Measurements from ENCODE around the gene BTBD2. TPM values are rescaled to one million over a fixed set of nuclear protein-coding genes. Genes with fewer than 3 reads are reported as not detected.
A peak's percentile ranks its signal among the peaks of the same experiment; 100 is the strongest.
"Not testable (repeated sequence)": the region's sequence is repeated elsewhere in the genome, so short reads cannot be mapped to it uniquely, and the experiment has no call there.

Gene BTBD2
- total RNA-seq, 4 donors from 2014 or later, result 57.8 to 114 (median 76.0) TPM

DNA sequence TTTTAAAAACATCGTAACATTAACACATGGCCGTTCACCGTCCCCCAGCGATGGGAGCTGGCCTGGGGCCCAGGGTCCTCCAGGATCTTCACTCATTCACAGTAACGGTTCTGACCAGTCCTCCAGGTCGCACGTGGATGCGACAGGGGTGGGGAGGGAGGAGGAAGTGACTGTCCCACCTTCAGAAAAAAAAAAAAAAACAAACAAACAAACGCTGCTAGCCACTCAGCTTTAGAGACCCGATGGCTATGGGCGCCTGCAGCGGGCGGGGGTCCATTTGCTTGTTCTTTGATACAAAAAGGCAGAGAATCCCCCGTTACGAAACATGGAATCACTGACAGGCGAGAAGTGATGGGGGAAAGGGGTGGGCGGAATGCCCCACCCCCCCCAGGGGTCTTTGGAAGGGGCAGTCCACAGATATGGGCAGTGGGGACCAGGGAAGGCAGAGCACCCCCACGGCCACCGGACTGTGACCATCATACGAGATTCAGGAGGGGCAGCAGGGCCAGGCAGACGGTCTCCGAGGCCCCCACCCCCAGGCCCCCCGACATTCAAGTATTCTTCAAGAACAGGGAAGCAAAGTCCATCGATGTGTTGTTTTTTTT, 22.2 kb upstream of the BTBD2 start:
- Histone ChIP-seq H3K9me3 (peaks cover 0 to 8% (median 3%) of the 10 kb centered on the region in 4 donors), H3K36me3 (peaks cover 0 to 44% (median 0%) of the 10 kb centered on the region in 3 donors), H3K4me1 (peaks cover 6 to 45% (median 20%) of the 10 kb centered on the region in 4 donors), H3K4me3 (no peak overlapping the region), H3K27ac (no peak overlapping the region), H3K27me3 (no peaks in the 10 kb centered on the region)
- peak in 1 of 3 donors; percentile 48 for DNase-seq
- TF ChIP-seq POLR2A (IDR thresholded peaks at IDR 0.05), result no peak
- TF ChIP-seq, protein P1, sequence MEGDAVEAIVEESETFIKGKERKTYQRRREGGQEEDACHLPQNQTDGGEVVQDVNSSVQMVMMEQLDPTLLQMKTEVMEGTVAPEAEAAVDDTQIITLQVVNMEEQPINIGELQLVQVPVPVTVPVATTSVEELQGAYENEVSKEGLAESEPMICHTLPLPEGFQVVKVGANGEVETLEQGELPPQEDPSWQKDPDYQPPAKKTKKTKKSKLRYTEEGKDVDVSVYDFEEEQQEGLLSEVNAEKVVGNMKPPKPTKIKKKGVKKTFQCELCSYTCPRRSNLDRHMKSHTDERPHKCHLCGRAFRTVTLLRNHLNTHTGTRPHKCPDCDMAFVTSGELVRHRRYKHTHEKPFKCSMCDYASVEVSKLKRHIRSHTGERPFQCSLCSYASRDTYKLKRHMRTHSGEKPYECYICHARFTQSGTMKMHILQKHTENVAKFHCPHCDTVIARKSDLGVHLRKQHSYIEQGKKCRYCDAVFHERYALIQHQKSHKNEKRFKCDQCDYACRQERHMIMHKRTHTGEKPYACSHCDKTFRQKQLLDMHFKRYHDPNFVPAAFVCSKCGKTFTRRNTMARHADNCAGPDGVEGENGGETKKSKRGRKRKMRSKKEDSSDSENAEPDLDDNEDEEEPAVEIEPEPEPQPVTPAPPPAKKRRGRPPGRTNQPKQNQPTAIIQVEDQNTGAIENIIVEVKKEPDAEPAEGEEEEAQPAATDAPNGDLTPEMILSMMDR (IDR thresholded peaks at IDR 0.05), result no peak

DNA sequence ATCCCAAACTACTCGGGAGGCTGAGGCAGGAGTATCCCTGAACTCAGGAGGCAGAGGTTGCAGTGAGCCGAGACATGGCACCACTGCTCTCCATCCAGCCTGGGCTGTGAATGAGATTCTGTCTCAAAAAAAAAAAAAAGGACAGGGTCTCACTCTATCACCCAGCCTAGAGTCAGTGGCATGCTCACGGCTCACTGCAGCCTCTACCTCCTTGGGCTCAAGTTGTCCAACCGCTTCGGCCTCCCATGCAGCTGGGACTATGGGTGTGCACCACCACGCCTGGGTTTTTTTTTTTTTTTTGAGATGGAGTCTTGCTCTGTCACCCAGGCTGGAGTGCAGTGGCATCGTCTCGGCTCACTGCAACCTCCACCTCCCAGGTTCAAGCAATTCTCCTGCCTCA, 20.9 kb upstream of the BTBD2 start:
- Histone ChIP-seq H3K27me3 (no peaks in the 10 kb centered on the region), H3K4me3 (no peak overlapping the region), H3K36me3 (peaks cover 0 to 38% (median 0%) of the 10 kb centered on the region in 3 donors), H3K9me3 (peaks cover 0 to 8% (median 3%) of the 10 kb centered on the region in 4 donors), H3K4me1 (peaks cover 8 to 48% (median 23%) of the 10 kb centered on the region in 4 donors), H3K27ac (no peak overlapping the region)
- DNase-seq, result no peak
- TF ChIP-seq, protein P1 (IDR thresholded peaks at IDR 0.05), result no peak
- no peak for TF ChIP-seq POLR2A (IDR thresholded peaks at IDR 0.05)

DNA sequence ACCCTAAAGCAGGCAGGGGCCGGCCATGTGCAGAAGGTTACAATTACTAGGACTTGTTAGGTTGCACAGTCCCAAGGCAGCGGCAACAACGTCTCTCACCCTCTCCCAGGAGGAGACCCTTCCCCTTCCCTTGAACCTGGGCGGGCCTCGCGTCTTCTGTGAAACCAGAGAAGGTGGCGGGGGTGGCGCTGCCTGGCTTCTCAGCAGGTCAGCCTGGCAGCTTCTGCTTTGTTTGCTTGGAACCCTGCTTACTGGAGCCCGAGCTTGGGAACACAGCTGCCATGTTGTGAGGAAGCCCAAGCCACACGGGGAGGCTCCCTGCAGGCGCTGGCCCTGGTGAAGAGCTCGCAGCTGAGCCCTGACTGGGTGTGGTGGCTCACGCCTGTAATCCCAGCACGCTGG, 20.1 kb upstream of the BTBD2 start:
- peak in 1 of 3 donors; percentile 45 for DNase-seq
- Histone ChIP-seq H3K4me1 (peaks cover 5 to 41% (median 18%) of the 10 kb centered on the region in 4 donors), H3K9me3 (peaks cover 0 to 8% (median 3%) of the 10 kb centered on the region in 4 donors)

DNA sequence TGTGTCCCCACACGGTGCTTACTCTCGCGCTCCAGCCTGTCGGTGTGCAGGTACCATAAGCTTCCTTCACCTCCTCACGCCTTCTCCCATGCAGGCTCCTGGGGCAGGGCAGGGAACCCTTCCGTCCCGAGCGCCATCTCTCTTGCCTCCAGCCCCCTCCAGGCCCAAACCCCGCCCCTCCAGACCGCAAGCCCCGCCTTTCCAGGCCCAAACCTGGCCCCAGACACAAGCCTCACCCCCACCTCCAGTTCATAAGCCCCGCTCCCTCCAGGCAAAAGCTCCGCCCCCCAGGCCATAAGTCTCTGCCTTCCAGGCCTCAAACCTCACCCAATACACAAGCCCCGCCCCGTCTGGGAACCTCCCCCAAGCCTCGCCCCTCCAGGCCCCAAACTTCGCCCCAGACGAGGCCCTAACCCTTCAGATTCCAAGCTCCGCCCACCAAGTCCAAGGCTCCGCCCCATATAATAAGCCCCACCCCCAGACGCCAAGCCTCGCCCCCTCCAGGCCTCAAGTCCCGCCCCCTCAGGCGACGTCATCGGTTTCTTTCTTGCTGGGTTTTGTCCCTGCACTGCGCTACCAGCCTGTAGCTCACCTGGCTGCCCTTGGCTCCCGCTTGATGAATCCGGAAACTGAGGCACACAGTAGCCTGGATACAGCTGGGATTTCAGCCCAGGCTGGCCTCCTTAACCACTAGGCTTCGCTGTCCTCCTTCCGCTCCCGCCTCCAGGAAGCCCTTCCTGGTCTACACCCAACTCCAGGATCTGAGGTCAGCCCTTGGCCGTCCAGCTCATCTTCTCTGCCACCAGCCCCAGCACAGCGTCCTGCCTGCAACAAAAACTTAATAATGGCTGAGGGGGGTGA, 19.4 kb upstream of the BTBD2 start:
- Histone ChIP-seq H3K27me3 (no peaks in the 10 kb centered on the region), H3K27ac (peak overlapping the region in 3 of 4 donors; percentile 45 to 97 (median 76)), H3K9me3 (peaks cover 0 to 8% (median 3%) of the 10 kb centered on the region in 4 donors), H3K4me3 (peak overlapping the region in 2 of 4 donors; percentile 13 to 24), H3K4me1 (peaks cover 5 to 34% (median 18%) of the 10 kb centered on the region in 4 donors), H3K36me3 (peaks cover 0 to 23% (median 0%) of the 10 kb centered on the region in 3 donors)
- peak in 2 of 3 donors; percentile 85 to 91 for DNase-seq
- TF ChIP-seq, protein P1 (IDR thresholded peaks at IDR 0.05), result no peak
- TF ChIP-seq POLR2A (IDR thresholded peaks at IDR 0.05), result peak in 1 of 2 donors; percentile 18

More for the DNA sequence above, 20.1 kb upstream of the BTBD2 start:
- no peak for TF ChIP-seq POLR2A (IDR thresholded peaks at IDR 0.05)
- TF ChIP-seq, protein P1 (IDR thresholded peaks at IDR 0.05), result no peak
- Histone ChIP-seq H3K27me3 (no peaks in the 10 kb centered on the region), H3K4me3 (no peak overlapping the region), H3K36me3 (peaks cover 0 to 29% (median 0%) of the 10 kb centered on the region in 3 donors), H3K27ac (peak overlapping the region in 1 of 4 donors; percentile 76)

DNA sequence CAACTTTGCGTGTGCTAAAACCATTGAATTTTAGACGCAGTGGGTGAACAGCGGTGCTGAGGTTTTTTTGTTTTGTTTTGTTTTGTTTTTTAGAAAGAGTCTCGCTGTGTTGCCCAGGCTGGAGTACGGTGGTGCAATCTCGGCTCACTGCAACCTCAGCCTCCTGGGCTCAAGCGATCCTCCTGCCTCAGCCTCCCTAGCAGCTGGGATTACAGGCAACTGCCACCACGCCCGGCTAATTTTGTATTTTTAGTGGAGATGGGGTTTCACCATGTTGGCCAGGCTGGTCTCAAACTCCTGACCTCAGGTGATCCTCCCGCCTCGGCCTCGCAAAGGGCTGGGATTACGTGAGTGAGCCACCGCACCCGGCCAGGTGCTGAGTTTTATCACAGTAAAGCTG, 18.7 kb upstream of the BTBD2 start:
- H3K27me3 ChIP-seq, DNase-seq, H3K9me3 ChIP-seq: not testable (repeated sequence)
- Histone ChIP-seq H3K4me3 (peak overlapping the region in 2 of 4 donors; percentile 13 to 24), H3K36me3 (peaks cover 0 to 16% (median 0%) of the 10 kb centered on the region in 3 donors), H3K4me1 (peaks cover 5 to 33% (median 18%) of the 10 kb centered on the region in 4 donors), H3K27ac (peak overlapping the region in 3 of 4 donors; percentile 45 to 97 (median 76))

All from Peyer's patch (tissue), 4 donors.